HG02981 (cell line): ENCODE data around the gene NOMO2.
"Not testable (repeated sequence)": the region's sequence is repeated elsewhere in the genome, so short reads cannot be mapped to it uniquely, and the experiment has no call there.

Experiments used
- ATAC-seq: cut with Tn5 transposase; IDR thresholded peaks from one replicate; pipeline ENCODE4 v1.9.1; 2021; ENCODE audit warnings: mild to moderate bottlenecking, moderate library complexity; ENCODE audit not compliant: unreplicated experiment

Gene NOMO2, protein sequence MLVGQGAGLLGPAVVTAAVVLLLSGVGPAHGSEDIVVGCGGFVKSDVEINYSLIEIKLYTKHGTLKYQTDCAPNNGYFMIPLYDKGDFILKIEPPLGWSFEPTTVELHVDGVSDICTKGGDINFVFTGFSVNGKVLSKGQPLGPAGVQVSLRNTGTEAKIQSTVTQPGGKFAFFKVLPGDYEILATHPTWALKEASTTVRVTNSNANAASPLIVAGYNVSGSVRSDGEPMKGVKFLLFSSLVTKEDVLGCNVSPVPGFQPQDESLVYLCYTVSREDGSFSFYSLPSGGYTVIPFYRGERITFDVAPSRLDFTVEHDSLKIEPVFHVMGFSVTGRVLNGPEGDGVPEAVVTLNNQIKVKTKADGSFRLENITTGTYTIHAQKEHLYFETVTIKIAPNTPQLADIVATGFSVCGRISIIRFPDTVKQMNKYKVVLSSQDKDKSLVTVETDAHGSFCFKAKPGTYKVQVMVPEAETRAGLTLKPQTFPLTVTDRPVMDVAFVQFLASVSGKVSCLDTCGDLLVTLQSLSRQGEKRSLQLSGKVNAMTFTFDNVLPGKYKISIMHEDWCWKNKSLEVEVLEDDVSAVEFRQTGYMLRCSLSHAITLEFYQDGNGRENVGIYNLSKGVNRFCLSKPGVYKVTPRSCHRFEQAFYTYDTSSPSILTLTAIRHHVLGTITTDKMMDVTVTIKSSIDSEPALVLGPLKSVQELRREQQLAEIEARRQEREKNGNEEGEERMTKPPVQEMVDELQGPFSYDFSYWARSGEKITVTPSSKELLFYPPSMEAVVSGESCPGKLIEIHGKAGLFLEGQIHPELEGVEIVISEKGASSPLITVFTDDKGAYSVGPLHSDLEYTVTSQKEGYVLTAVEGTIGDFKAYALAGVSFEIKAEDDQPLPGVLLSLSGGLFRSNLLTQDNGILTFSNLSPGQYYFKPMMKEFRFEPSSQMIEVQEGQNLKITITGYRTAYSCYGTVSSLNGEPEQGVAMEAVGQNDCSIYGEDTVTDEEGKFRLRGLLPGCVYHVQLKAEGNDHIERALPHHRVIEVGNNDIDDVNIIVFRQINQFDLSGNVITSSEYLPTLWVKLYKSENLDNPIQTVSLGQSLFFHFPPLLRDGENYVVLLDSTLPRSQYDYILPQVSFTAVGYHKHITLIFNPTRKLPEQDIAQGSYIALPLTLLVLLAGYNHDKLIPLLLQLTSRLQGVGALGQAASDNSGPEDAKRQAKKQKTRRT

DNA sequence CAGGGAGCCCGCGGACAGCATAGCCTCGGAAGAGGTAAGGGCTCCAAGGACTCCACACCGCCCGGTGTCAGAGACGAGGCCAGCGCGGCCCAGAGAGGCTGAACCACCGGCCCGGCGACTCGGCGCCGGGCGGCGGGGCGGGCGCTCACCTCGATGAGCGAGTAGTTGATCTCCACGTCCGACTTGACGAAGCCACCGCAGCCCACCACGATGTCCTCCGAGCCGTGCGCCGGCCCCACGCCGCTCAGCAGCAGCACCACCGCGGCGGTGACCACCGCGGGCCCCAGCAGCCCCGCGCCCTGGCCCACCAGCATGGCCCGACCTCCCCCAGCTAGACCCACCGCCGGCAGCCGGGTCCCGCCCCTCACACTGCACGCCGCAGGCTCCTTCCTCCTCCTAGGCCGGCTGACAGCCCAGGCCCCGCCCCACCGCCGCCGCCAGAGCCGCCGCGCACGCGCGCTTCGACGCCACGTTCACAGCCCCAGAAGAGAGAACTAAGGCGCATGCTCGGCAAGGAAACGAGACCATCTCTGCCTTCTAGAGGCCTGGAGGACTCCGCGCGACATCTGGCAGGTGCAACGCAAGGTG lies at the start of gene NOMO2:
Gene NOMO2, minus strand, starts transcription at position 371 of the 588 bp plus-strand sequence. Its CDS starts 57 bp downstream, at position 314.
- ATAC-seq, result peak; percentile 93

DNA sequence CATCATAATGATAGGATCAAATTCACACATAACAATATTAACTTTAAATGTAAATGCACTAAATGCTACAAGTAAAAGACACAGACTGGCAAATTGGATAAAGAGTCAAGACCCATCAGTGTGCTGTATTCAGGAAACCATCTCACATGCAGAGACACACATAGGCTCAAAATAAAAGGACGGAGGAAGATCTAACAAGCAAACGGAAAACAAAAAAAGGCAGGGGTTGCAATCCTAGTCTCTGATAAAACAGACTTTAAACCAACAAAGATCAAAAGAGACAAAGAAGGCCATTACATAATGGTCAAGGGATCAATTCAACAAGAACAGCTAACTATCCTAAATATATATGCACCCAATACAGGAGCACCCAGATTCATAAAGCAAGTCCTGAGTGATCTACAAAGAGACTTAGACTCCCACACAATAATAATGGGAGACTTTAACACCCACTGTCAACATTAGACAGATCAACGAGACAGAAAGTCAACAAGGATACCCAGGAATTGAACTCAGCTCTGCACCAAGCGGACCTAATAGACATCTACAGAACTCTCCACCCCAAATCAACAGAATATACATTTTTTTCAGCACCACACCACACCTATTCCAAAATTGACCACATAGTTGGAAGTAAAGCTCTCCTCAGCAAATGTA lies 48.4 kb upstream of the NOMO2 start:
- not testable (repeated sequence) for ATAC-seq

DNA sequence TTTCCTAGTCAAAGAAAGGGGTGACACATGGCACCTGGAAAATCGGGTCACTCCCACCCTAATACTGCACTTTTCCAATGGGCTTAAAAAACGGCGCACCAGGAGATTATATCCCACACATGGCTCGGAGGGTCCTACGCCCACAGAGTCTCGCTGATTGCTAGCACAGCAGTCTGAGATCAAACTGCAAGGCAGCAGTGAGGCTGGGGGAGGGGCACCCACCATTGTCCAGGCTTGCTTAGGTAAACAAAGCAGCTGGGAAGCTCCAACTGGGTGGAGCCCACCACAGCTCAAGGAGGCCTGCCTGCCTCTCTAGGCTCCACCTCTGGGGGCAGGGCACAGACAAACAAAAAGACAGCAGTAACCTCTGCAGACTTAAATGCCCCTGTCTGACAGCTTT lies 46.4 kb upstream of the NOMO2 start:
- not testable (repeated sequence) for ATAC-seq

DNA sequence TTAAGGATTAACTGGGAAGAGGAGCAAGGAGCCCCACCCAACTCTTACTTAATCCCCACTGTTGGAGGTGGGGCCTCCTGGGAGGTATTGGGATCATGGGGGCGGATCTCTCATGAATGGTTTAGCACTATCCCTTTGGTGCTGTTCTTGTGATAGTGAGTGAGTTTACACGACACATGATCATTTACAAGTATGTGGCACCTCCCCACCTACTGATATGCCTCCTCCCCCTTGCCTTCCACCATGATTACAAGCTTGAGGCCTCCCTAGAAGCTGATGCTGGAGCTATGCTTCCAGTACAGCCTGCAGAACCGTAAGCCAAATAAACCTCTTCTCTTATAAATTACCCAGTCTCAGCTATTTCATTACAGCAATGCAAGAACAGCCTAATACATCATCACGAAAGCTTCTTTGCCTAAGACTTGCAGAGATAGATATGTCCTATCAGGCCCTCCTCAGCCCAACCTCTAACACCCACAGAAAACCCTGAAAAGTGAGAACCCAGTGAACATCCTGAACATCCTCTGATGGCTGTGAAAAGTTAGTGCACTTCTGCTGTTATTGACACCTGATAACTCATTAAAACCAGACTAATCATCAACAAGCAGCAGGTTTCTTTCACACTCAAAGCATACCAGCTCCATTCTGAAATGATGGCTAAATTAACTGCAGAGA lies 41.8 kb upstream of the NOMO2 start:
- ATAC-seq, result not testable (repeated sequence)

DNA sequence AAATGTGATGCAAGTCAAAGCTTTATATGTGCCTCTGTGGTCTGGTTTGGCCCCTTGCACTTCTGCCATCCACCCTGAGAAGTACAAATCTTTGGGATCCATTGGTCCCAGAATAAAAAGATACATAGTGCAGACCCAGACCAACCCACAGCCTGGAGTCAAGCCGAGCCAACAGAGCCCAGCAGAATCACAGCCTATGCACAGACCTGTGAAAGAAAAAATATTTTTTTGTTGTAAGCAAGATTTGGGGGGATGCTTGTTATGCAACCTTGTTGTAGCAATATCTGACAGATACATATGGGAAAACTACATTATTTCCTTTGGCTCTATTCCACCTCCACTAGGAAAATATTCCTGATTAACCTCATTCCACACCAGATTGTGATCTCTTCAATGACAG lies 36.7 kb upstream of the NOMO2 start:
- not testable (repeated sequence) for ATAC-seq

DNA sequence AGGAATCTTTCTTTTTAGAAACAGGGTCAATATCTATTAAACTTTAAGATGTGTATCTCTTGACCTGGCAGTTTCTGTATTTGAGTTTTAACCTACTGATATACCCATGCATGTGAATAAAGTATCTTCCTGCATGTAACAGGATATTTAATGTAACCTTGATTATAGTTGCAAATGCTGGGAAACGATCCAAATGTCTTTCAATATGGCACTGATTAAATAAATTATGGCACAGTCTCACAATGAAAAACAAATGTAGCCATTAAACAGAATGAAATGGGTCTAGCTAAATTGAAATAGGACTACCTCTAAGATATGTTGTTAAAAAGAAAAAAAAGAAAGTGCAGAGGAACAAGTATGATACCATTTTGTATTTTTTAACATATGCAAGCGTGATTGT lies 35.8 kb upstream of the NOMO2 start:
- ATAC-seq, result not testable (repeated sequence)

DNA sequence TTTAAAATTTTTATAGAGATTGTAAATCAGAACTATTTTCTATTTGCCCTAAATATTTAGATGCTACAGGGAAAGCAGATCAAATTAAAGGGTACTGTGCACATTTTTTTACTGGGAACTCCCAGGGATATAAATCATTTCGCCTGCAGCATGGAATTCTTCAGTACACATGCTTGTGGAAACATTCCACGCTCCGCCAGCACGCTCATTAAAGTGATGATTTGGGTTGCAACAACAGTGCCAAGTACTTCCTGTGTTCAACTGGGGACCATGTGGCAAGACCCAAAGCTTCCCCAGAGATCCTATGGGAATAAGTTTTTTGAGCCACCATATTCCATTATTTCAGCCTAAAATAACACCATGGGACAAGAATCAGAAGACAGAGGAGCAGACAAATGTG lies 35.4 kb upstream of the NOMO2 start:
- not testable (repeated sequence) for ATAC-seq

DNA sequence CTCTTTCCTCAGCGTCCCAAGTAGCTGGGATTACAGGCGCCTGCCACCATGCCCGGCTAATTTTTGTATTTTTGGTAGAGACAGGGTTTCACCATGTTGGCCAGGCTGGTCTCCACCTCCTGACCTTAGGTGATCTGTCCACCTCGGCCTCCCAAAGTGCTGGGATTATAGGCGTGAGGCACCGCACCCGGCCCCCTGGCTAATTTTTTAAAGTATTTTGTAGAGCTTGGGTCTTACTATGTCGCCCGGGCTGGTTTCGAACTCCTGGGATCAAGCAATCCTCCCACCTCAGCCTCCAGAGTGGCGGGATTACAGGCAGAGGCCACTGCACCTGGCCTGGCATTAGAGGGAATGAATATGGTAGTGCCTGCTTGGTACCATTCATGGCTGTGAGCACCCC lies 33.9 kb upstream of the NOMO2 start:
- ATAC-seq, result not testable (repeated sequence)

DNA sequence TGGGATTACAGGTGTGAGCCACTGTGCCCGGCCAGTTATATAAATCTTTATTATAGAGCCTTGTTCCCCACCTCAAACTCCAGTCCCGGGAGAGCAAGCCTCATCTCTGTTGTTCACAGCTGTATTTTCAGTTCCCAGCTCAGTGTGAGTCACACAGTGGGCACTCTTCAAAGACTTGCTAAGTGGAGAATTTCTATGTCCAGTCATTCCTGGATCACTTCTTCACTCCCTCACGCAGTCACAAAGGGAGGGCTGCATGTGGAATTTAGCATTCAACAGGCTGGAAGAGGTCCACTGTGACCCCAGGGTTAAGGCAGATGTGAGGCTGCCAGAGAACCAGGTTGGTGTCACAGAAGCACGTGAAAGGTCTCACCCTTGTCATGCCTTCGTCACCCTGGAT lies 33.0 kb upstream of the NOMO2 start:
- ATAC-seq, result not testable (repeated sequence)

DNA sequence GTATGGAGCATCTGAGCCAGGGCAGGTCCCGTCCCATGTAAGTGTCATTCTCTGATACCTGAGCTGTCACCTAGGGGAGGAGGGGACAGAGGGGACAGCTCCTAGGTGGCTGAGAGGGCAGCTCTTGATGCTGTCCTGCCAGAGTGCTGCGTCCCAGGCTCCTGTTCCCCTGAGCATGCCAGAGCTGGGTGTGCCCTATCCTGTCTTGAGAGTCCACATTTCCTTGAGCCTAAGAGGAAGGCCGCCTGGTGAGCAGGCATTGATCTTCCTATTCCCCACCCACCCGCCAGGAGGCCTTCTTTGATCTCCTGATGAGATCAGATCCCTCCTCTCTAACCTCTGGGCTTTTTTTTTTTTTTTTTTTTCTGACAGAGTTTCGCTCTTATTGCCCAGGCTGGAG lies 32.0 kb upstream of the NOMO2 start:
- not testable (repeated sequence) for ATAC-seq

DNA sequence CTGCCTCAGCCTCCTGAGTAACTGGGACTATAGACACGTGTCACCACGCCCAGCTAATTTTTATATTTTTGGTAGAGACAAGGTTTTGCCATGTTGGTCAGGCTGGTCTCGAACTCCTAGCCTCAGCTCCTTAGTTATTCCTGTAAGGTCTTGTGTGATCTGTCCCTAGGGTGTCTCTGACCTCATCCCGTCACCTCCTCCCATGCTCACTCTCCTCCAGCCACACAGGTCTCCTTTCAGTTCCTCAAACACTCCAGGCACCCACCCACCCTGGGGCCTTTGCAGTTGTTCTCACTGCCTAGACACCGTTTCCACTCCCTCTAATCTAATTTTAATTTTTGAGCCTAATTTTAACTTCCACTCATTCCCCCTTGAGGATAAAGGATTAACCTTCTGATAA lies 31.1 kb upstream of the NOMO2 start:
- ATAC-seq, result not testable (repeated sequence)

DNA sequence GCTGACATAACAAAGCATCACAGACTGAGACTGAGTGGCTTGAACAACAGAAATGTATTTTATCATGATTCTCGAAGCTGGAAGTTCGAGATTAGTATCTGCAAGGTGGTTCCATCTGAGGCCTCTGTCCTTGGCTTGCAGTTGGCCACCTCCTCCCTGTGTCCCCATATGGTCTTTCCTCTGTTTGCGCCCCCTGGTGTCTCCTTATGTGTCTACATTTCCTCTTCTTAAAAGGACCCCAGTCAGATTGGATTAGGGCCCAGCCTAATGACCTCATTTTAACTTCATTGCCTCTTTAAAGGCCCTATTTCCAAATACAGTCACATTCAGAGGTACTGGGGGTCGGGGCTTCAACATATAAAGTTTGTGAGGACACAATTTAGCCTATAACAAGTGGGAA lies 30.0 kb upstream of the NOMO2 start:
- not testable (repeated sequence) for ATAC-seq

DNA sequence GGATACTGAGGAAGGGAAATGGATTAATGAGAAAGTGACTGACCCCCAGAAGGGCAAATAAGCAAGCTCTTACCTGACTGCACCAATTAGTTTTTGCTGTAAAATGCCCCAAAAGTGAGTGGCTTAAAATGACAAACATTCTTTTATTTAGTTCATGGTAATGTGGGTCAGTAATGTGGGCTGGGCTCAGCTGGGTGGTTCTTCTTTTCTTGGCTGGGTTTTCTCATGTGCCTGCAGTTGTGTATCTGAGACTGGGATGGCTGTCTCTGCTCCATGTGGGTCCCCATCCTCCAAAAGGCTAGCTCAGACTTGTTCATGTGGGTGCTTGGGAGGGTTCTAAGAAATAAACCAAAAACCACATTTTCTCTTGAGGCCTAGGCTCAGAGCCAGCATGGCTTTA lies 29.5 kb upstream of the NOMO2 start:
- ATAC-seq, result not testable (repeated sequence)

DNA sequence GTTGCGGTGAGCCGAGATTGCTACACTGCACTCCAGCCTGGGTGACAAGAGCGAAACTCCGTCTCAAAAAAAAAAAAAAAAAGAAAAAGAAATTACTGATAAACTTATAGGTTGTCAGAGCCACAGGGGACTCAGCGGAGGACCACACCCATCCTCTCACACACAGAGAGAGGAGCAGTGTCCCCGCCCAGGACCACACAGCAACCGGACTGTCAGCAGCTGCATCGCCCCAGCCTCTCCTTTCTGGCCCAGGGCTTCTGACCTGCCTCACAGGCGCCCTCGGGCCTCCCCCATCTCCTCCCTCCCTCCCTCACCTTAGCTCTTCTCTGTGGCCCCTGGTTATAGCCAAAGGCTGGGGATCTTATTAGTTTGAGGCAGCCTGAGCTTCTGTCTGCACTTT lies 27.9 kb upstream of the NOMO2 start:
- not testable (repeated sequence) for ATAC-seq

DNA sequence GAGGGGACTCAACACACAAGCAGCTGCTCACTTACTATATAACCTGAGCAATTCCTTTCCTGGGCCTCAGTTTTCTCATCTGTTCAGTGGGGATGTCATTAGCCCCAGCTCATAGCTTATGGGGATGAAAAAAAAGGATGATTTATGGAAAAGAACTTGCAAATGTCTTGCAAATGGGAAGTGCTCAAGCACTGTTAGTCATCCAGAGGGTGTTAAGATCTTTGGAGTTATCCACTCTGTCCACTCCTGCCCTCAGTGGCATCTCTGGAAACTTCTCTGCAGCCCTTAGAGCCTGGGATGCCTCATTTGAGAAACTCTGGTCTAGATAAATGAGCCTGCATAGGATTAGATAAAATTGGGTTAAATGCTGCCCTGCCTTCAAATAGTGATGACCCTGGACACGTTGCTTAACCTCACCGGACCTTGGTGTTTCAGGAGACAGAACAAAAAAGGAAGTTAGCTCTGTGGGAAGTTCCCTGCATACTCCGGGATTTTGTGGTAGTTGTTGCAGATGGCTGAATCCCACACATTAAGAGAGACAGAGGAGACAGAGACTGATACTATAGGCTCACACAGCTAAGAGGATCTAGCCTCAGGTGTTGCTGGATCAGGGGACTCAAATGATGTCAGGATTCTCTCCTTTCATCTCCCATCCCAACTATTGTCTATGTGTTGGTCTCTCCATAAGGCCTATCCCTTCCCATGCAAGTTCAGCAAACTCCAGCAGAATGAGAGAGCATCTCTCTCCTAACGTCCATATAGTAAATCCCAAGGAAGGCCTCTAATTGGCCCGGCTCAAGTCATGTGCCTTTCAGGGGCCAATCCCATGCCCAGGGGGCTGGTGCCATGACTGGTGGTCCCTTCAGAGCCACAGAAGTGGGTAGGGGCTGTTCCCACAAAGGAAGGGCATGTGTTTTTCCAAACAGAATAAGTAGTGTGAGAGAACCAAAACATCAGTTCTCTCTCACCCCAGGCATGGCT lies 25.0 kb upstream of the NOMO2 start:
- not testable (repeated sequence) for ATAC-seq

DNA sequence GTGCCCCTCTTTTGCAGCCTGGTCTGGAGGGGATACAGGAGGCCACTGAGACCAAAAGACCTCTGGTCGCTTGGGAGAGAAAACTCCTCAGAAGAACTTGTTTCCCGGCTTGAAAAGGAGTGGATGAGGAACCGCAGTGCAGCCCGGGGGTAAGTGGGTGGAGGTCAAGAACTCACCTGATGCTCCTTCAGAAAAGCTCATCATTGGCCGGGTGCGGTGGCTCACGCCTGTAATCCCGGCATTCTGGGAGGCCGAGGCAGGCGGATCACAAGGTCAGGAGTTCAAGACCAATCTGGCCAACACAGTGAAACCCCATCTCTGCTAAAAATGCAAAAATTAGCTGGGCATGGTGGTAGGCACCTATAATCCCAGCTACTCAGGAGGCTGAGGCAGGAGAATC lies 23.9 kb upstream of the NOMO2 start:
- not testable (repeated sequence) for ATAC-seq

DNA sequence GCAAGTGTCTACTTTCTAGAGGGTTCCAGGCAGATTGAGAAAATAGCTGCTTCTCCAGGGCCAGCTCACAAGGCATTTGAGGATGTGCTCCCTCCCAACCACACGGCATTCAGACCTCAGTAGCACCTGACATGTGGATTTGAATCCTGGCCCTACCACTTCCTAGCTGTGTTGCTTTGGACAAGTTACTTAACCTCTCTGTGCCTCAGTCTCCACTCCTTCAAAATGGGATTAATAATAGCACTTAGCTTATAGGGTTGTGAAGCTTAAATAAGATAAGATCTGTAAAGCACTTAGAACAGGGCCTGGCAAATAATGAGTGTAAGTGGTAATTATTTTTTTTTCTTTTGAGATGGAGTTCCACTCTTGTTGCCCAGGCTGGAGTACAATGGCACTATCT lies 21.0 kb upstream of the NOMO2 start:
- no peak for ATAC-seq

DNA sequence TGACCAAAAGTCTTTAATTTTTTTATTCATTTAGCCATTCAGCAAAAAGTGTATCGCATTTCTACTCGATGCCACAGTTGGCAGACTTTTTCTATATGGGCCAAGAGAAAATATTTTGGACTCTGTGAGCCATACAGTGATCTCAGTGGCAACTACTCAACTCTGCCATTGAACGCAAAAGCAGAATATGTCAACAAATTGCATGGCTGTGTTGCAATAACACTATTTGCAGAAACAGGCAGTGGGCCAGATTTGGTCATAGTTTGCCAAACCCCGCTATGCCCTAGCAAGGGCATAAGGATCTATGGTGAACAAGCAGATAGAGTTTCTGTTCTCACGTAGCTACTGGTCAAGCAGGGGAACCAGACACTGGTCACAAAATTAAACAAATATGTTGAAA lies 18.5 kb upstream of the NOMO2 start:
- not testable (repeated sequence) for ATAC-seq
